H1 (cell line): Measurements from ENCODE around the gene ACE. TPM values are rescaled to one million over a fixed set of nuclear protein-coding genes. Genes with fewer than 3 reads are reported as not detected.

Source experiments
- CTCF ChIA-PET: fragments of 300-600 bp; sonication (Branson Sonifier 250); formaldehyde crosslinking; loops from one replicate; lab custom pipeline; 2021; ENCODE audit not compliant: partially characterized antibody; lab: Charles Lee
- POLR2A ChIA-PET: fragments of 300-600 bp; sonication (Branson Sonifier 250); formaldehyde crosslinking; loops from one replicate; lab custom pipeline; 2021; ENCODE audit warnings: inconsistent platforms; ENCODE audit not compliant: partially characterized antibody; lab: Charles Lee
- DNase-seq, 2 experiments: peaks; one replicate each; pipeline versions ENCODE4 v3.0.0 to v3.0.0-alpha.2; 2010 to 2022; ENCODE audit warnings: low spot score in 2 of 2, low read depth in 1 of 2, mixed read lengths in 1 of 2
- FAIRE-seq: peaks from 2 replicates; lab custom pipeline; 2011; peaks lifted over from hg19 to GRCh38; lab: Jason Lieb, UNC
- H2AFZ ChIP-seq: 2 replicates; pipeline ENCODE4 v1.8.1; 2012; ENCODE audit warnings: low read length, inconsistent platforms
- H2AK5ac ChIP-seq: 2 replicates; pipeline ENCODE4 v1.6.1; 2013; ENCODE audit warnings: low read depth, low read length
- H2BK120ac ChIP-seq: replicated peaks from 2 replicates; pipeline ENCODE3; 2013; ENCODE audit warnings: low read depth, low read length, inconsistent platforms
- H2BK12ac ChIP-seq: 2 replicates; pipeline ENCODE4 v1.6.1; 2013; ENCODE audit warnings: low read depth, low read length
- H2BK15ac ChIP-seq: 2 replicates; pipeline ENCODE4 v1.6.1; 2013; ENCODE audit warnings: low read length
- H2BK20ac ChIP-seq: 2 replicates; pipeline ENCODE4 v1.6.1; 2013; ENCODE audit warnings: low read length
- H2BK5ac ChIP-seq: 2 replicates; pipeline ENCODE4 v1.6.1; 2013; ENCODE audit warnings: low read depth, low read length
- H3K14ac ChIP-seq: 2 replicates; pipeline ENCODE4 v1.6.1; 2013; ENCODE audit warnings: inconsistent platforms; ENCODE audit not compliant: insufficient read length
- H3K18ac ChIP-seq: 2 replicates; pipeline ENCODE4 v1.6.1; 2013; ENCODE audit warnings: low read length; ENCODE audit errors: extremely low read depth
- H3K23ac ChIP-seq: 2 replicates; pipeline ENCODE4 v1.6.1; 2013; ENCODE audit warnings: inconsistent platforms; ENCODE audit not compliant: insufficient read length
- H3K23me2 ChIP-seq: 2 replicates; pipeline ENCODE4 v1.6.1; 2013; ENCODE audit warnings: low read depth, low read length
- H3K27ac ChIP-seq: 2 replicates; pipeline ENCODE4 v1.6.1; 2011; ENCODE audit warnings: low read depth, low read length, inconsistent platforms
- H3K27me3 ChIP-seq, 4 experiments: replicated peaks in 1 of 4; 1 replicate in 1 of 4; 2 replicates in 3 of 4; pipeline versions ENCODE4 v1.6.1 to v1.8.1; 2011 to 2013; ENCODE audit warnings: low read length in 3 of 4, mild to moderate bottlenecking in 3 of 4, inconsistent platforms in 2 of 4, mixed read lengths in 2 of 4, moderate library complexity in 1 of 4; ENCODE audit not compliant: control insufficient read depth in 3 of 4, insufficient read depth in 3 of 4; ENCODE audit errors: extremely low read depth in 1 of 4
- H3K36me3 ChIP-seq, 4 experiments: 2 replicates each; pipeline versions ENCODE4 v1.6.1 to v1.8.1; 2011 to 2013; ENCODE audit warnings: mild to moderate bottlenecking in 4 of 4, low read length in 3 of 4, moderate library complexity in 2 of 4, control low read depth in 1 of 4, inconsistent platforms in 1 of 4; ENCODE audit not compliant: insufficient read depth in 4 of 4, control insufficient read depth in 2 of 4
- H3K4ac ChIP-seq: replicated peaks from 2 replicates; pipeline ENCODE3; 2013; ENCODE audit warnings: low read length, low read depth, mixed read lengths, inconsistent platforms; ENCODE audit not compliant: insufficient read length
- H3K4me1 ChIP-seq, 4 experiments: replicated peaks in 1 of 4; 1 replicate in 1 of 4; 2 replicates in 3 of 4; pipeline versions ENCODE4 v1.6.1 to v1.8.1; 2011 to 2013; ENCODE audit warnings: low read length in 3 of 4, inconsistent platforms in 2 of 4, mixed read lengths in 1 of 4; ENCODE audit not compliant: insufficient read depth in 4 of 4, control insufficient read depth in 3 of 4
- H3K4me2 ChIP-seq, 2 experiments: 2 replicates each; pipeline versions ENCODE4 v1.6.1 to v1.8.1; 2011 to 2013; ENCODE audit warnings: low read depth in 2 of 2, low read length in 2 of 2, control low read depth in 1 of 2, inconsistent platforms in 1 of 2, mild to moderate bottlenecking in 1 of 2; ENCODE audit not compliant: insufficient read depth in 1 of 2
- H3K4me3 ChIP-seq, 4 experiments: fragments of 200-600, 300-600 bp in 1 of 4; sonication (generic), shearing (Covaris generic), sonication (Bioruptor Twin) in 1 of 4; 2 replicates each; pipeline versions ENCODE4 v1.5.1 to v1.8.1; 2011 to 2016; ENCODE audit warnings: low read length in 4 of 4, low read depth in 3 of 4, control low read depth in 2 of 4, inconsistent platforms in 2 of 4, mild to moderate bottlenecking in 2 of 4, mixed read lengths in 1 of 4, moderate library complexity in 1 of 4; ENCODE audit not compliant: insufficient read depth in 2 of 4; ENCODE audit errors: extremely low read depth in 1 of 4
- H3K56ac ChIP-seq: replicated peaks from 2 replicates; pipeline ENCODE3; 2013; ENCODE audit warnings: low read depth, mild to moderate bottlenecking, mixed read lengths, low read length, inconsistent platforms; ENCODE audit not compliant: insufficient read length
- H3K79me1 ChIP-seq: 2 replicates; pipeline ENCODE4 v1.6.1; 2013; ENCODE audit warnings: low read depth, low read length, control low read depth
- H3K79me2 ChIP-seq, 2 experiments: 2 replicates each; pipeline versions ENCODE4 v1.6.1 to v1.8.1; 2012 to 2013; ENCODE audit warnings: low read length in 2 of 2, mild to moderate bottlenecking in 2 of 2, inconsistent platforms in 1 of 2; ENCODE audit not compliant: insufficient read depth in 2 of 2, control insufficient read depth in 1 of 2
- H3K9ac ChIP-seq, 4 experiments: replicated peaks in 1 of 4; 1 replicate in 1 of 4; 2 replicates in 3 of 4; pipeline versions ENCODE4 v1.6.1 to v1.8.1; 2011 to 2013; ENCODE audit warnings: low read depth in 3 of 4, low read length in 3 of 4, control low read depth in 2 of 4, mild to moderate bottlenecking in 2 of 4, moderate library complexity in 2 of 4, inconsistent platforms in 1 of 4; ENCODE audit errors: extremely low read depth in 1 of 4
- H3K9me3 ChIP-seq, 2 experiments: 2 replicates each; pipeline versions ENCODE4 v1.6.1 to v1.8.1; 2012 to 2013; ENCODE audit warnings: mild to moderate bottlenecking in 2 of 2, moderate library complexity in 2 of 2, control low read depth in 1 of 2, inconsistent platforms in 1 of 2, low read depth in 1 of 2, low read length in 1 of 2, mixed read lengths in 1 of 2; ENCODE audit not compliant: insufficient read depth in 2 of 2
- H4K20me1 ChIP-seq, 2 experiments: replicated peaks in 1 of 2; 2 replicates each; pipeline versions ENCODE3 to v1.8.1; 2011 to 2013; ENCODE audit warnings: inconsistent platforms in 2 of 2, low read length in 2 of 2, mild to moderate bottlenecking in 1 of 2; ENCODE audit not compliant: insufficient read depth in 2 of 2, control insufficient read depth in 1 of 2
- H4K5ac ChIP-seq: 2 replicates; pipeline ENCODE4 v1.6.1; 2013; ENCODE audit warnings: low read length, low read depth, mixed read lengths, inconsistent platforms; ENCODE audit not compliant: insufficient read length
- H4K8ac ChIP-seq: 2 replicates; pipeline ENCODE4 v1.8.0; 2013; ENCODE audit warnings: mild to moderate bottlenecking, moderate library complexity, low read length, inconsistent platforms; ENCODE audit not compliant: insufficient read depth; ENCODE audit errors: extremely low read depth
- H4K91ac ChIP-seq: replicated peaks from 2 replicates; pipeline ENCODE3; 2013; ENCODE audit warnings: low read length, mixed read lengths, inconsistent platforms; ENCODE audit not compliant: insufficient read length
- CHD2 ChIP-seq: IDR thresholded peaks from 2 replicates; pipeline ENCODE4 v1.6.1; 2012; ENCODE audit warnings: low read length, improper control_type of control experiment
- CTBP2 ChIP-seq: IDR thresholded peaks from 2 replicates; pipeline ENCODE4 v1.7.0; 2011; ENCODE audit warnings: borderline replicate concordance, mild to moderate bottlenecking, moderate library complexity, mixed read lengths, low read length; ENCODE audit not compliant: insufficient read depth, insufficient read length
- FOSL1 ChIP-seq: IDR thresholded peaks from 2 replicates; pipeline ENCODE4 v1.6.1; 2011; ENCODE audit warnings: mild to moderate bottlenecking, low read depth, low read length, moderate library complexity; ENCODE audit not compliant: insufficient read depth
- JUND ChIP-seq: IDR thresholded peaks from 2 replicates; pipeline ENCODE4 v1.6.1; 2011; ENCODE audit warnings: mild to moderate bottlenecking, improper control_type of control experiment, low read length
- PHF8 ChIP-seq: fragments of 200-600 bp; sonication (generic); conservative IDR thresholded peaks from 2 replicates; pipeline ENCODE4 v1.7.1; 2012; ENCODE audit warnings: low read depth, mild to moderate bottlenecking, inconsistent platforms, low read length, moderate library complexity
- POLR2A ChIP-seq, 2 experiments: IDR thresholded peaks; 1 replicate in 1 of 2; 2 replicates in 1 of 2; pipeline ENCODE4 v1.6.1; 2011; ENCODE audit warnings: low read depth in 2 of 2, low read length in 2 of 2, mild to moderate bottlenecking in 2 of 2; ENCODE audit errors: control extremely low read depth in 1 of 2
- RBBP5 ChIP-seq: IDR thresholded peaks from 2 replicates; pipeline ENCODE4 v1.7.1; 2012; ENCODE audit warnings: low read depth, mild to moderate bottlenecking, inconsistent platforms, low read length, moderate library complexity, borderline replicate concordance
- SP1 ChIP-seq: IDR thresholded peaks from 2 replicates; pipeline ENCODE4 v1.6.1; 2011; ENCODE audit warnings: low read depth, low read length
- TBP ChIP-seq: IDR thresholded peaks from 2 replicates; pipeline ENCODE4 v1.6.1; 2011; ENCODE audit warnings: low read depth, low read length, improper control_type of control experiment
- TCF12 ChIP-seq: IDR thresholded peaks from 2 replicates; pipeline ENCODE4 v1.6.1; 2011; ENCODE audit warnings: low read depth, mild to moderate bottlenecking, low read length
- ZNF274 ChIP-seq: IDR thresholded peaks from 2 replicates; pipeline ENCODE4 v1.7.0; 2012; ENCODE audit warnings: low read length, borderline replicate concordance; ENCODE audit errors: extremely low read depth
- WGBS, 2 experiments: shearing (Covaris generic) in 1 of 2; methylation state at CpG; one replicate each; pipeline versions ENCODE4 v1.1.6 to v1.1.7; 2013 to 2015; ENCODE audit warnings: low lambda C conversion rate in 2 of 2, mixed read lengths in 2 of 2, inconsistent platforms in 1 of 2, low coverage in 1 of 2, missing lambda C conversion rate in 1 of 2; ENCODE audit not compliant: insufficient replicate concordance in 2 of 2, insufficient coverage in 1 of 2, insufficient read length in 1 of 2; ENCODE audit errors: extremely low coverage in 1 of 2, missing lambda C conversion rate in 1 of 2; 5-methylcytosine and 5-hydroxymethylcytosine counted together
- polyA plus RNA-seq, 7 experiments: library from polyadenylated mRNA; depleted of rRNA in 3 of 7; stranded (reverse) in 5 of 7; unstranded in 2 of 7; fragments of >200 nt in 5 of 7; fragments of 200-250 nt in 2 of 7; gene quantifications; 1 replicate in 5 of 7; 2 replicates in 1 of 7; 4 replicates in 1 of 7; pipeline versions ENCODE4 v1.2.1 to v1.2.3, GENCODE V29; 2011 to 2013; ENCODE audit warnings: missing spikeins in 2 of 7, mixed read lengths in 2 of 7
- total RNA-seq: library from RNA; stranded (reverse); fragmentation: NEBNext Ultra II Directional; extraction: Animal tissue kit (Norgen Biotek cat#: 25700); gene quantifications from 2 replicates; pipeline ENCODE4 v1.2.1, GENCODE V29; 2021
- TF ChIP-seq, protein P1 (sequence below): IDR thresholded peaks from 2 replicates; pipeline ENCODE4 v1.6.1; 2012; ENCODE audit warnings: inconsistent platforms
- TF ChIP-seq, protein P2 (sequence below): IDR thresholded peaks from 2 replicates; pipeline ENCODE4 v1.6.1; 2011; ENCODE audit warnings: low read length, improper control_type of control experiment

ACE gene
- total and polyA plus RNA-seq, 2 of the 8 experiments (the other 6 are each of a cell fraction or from before 2014, with no cell fraction given), result 2.5 to 5.5 TPM

DNA sequence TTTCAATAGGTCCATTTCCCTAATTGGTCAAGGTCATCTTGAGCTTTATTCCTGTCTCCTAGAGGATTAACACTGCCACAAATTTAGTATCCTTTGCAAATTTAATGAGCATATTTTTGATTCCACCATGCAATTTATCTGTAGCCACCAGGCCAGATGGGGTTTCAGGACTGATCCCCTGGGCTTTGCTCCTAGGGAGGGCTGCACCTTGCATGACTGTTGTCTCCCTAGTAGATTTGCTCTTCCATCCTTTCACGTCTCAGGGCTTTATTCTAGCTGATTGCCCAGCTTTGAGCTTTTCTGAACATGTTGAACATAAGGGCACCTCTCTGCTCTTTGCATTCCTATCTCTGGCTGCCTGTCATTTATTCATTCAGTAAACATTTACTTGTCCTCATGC, 38.6 kb downstream of the ACE start:
- DNase-seq (no peak), FAIRE-seq (no peak)
- Histone ChIP-seq H2BK12ac (no peak overlapping the region), H4K5ac (no peak overlapping the region), H3K79me2 (no peaks in the 10 kb centered on the region), H3K4me3 (no peak overlapping the region), H3K56ac (no peak overlapping the region), H3K36me3 (no peaks in the 10 kb centered on the region), H3K14ac (no peak overlapping the region), H4K8ac (no peak overlapping the region), H3K9ac (no peak overlapping the region), H2AK5ac (no peak overlapping the region), H3K23me2 (no peaks in the 10 kb centered on the region), H3K79me1 (no peaks in the 10 kb centered on the region), H3K18ac (no peak overlapping the region), H2BK20ac (no peak overlapping the region), H3K27ac (no peak overlapping the region), H2BK5ac (no peak overlapping the region), H3K4me1 (peaks cover 0 to 3% (median under 1%) of the 10 kb centered on the region in 4 experiments; a peak in 2 of 7 replicates), H3K4me2 (no peak overlapping the region), H3K23ac (no peak overlapping the region), H4K91ac (no peak overlapping the region), H3K9me3 (no peaks in the 10 kb centered on the region), H2BK15ac (no peak overlapping the region), H2BK120ac (no peak overlapping the region), H3K27me3 (no peaks in the 10 kb centered on the region), H3K4ac (no peak overlapping the region), H2AFZ (no peak overlapping the region), H4K20me1 (peaks cover 0 to 2% of the 10 kb centered on the region in 2 experiments)
- 81% methylated on average over 1 of the region's 1 CpG; no CpG with 5 or more reads in 1 of the 2 experiments for WGBS, 2 experiments
- ChIA-PET CTCF (interaction anchor here (1.1 to 3.3 kb wide), 8 partner anchors 9 to 97 kb away, joined by 3 to 25 read pairs (median 4); no protein-coding TSS in a partner anchor), POLR2A (interaction anchor here (0.9 kb wide), 1 partner anchor 22 kb away, joined by 4 read pairs; no protein-coding TSS in a partner anchor)
- TF ChIP-seq TBP, result no peak
- TF ChIP-seq, protein P1, sequence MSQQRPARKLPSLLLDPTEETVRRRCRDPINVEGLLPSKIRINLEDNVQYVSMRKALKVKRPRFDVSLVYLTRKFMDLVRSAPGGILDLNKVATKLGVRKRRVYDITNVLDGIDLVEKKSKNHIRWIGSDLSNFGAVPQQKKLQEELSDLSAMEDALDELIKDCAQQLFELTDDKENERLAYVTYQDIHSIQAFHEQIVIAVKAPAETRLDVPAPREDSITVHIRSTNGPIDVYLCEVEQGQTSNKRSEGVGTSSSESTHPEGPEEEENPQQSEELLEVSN, result no peak
- TF ChIP-seq TCF12, result no peak
- no peak for TF ChIP-seq JUND
- TF ChIP-seq RBBP5, result no peak
- TF ChIP-seq, protein P2, sequence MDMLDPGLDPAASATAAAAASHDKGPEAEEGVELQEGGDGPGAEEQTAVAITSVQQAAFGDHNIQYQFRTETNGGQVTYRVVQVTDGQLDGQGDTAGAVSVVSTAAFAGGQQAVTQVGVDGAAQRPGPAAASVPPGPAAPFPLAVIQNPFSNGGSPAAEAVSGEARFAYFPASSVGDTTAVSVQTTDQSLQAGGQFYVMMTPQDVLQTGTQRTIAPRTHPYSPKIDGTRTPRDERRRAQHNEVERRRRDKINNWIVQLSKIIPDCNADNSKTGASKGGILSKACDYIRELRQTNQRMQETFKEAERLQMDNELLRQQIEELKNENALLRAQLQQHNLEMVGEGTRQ, result no peak
- no peak for TF ChIP-seq CHD2
- TF ChIP-seq PHF8, result no peak
- TF ChIP-seq SP1, result no peak
- no peak for TF ChIP-seq POLR2A (IDR thresholded peaks at IDR 0.05; ENCODE audit: control extremely low read depth in 1 of 2, low read depth in 2 of 2, low read length in 2 of 2)
- no peak for TF ChIP-seq FOSL1
- TF ChIP-seq CTBP2, result no peak
- TF ChIP-seq ZNF274, result no peak
